HL-60 (cell line): Measurements from ENCODE around the gene TBC1D3B.

Experiments
- GABPA ChIP-seq: IDR thresholded peaks from 2 replicates; pipeline ENCODE4 v1.6.1; 2012; ENCODE audit warnings: low read depth
- POLR2AphosphoS5 ChIP-seq: IDR thresholded peaks from 2 replicates; pipeline ENCODE4 v1.6.1; 2012; ENCODE audit warnings: low read depth
- SPI1 ChIP-seq: IDR thresholded peaks from 2 replicates; pipeline ENCODE4 v1.6.1; 2012; ENCODE audit warnings: low read depth, mild to moderate bottlenecking, borderline replicate concordance
- TF ChIP-seq, protein P1 (sequence below): IDR thresholded peaks from one replicate; pipeline ENCODE4 v1.5.1; 2011; ENCODE audit warnings: low read length, control low read depth, inconsistent platforms; ENCODE audit not compliant: insufficient read depth
- TF ChIP-seq, protein P2 (sequence below): IDR thresholded peaks from 2 replicates; pipeline ENCODE4 v1.6.1; 2012; ENCODE audit warnings: low read depth; ENCODE audit not compliant: insufficient replicate concordance

DNA sequence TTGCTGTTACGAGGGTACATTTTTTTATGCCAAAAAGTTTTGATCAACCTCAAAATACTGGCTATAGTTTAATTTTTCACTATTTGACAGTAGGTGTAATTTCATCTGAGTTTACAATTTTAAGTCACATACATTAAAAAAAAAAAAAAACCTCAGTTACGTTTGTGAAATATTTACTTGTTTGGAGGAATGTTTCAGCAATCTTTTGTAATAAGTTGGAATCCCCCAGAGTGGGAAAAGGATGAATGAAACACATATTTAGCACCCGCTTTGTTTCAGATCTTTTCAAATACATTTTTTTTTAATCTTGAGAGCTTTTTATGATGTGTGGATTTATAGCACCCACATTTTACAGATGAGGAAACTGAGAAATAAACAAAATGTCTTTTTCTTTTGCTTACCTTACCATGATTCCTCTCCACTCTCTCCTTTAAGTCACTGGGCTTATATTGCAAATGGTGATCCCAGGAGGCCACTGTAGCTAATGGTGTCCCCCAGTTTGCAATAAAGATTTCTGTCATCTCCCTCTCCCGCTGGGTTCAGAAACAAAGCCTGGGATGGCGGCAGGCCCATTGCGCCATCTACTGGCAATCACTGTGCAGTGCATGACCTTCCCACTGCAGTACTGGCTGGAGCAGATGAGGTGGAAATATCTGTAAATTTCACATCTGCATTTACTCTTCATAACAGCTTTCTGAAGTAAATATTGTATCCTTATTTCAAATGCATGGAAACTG is 27.7 kb downstream of the TBC1D3B start:
- TF ChIP-seq, protein P1, sequence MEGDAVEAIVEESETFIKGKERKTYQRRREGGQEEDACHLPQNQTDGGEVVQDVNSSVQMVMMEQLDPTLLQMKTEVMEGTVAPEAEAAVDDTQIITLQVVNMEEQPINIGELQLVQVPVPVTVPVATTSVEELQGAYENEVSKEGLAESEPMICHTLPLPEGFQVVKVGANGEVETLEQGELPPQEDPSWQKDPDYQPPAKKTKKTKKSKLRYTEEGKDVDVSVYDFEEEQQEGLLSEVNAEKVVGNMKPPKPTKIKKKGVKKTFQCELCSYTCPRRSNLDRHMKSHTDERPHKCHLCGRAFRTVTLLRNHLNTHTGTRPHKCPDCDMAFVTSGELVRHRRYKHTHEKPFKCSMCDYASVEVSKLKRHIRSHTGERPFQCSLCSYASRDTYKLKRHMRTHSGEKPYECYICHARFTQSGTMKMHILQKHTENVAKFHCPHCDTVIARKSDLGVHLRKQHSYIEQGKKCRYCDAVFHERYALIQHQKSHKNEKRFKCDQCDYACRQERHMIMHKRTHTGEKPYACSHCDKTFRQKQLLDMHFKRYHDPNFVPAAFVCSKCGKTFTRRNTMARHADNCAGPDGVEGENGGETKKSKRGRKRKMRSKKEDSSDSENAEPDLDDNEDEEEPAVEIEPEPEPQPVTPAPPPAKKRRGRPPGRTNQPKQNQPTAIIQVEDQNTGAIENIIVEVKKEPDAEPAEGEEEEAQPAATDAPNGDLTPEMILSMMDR: peak; percentile 100
- TF ChIP-seq, protein P2, sequence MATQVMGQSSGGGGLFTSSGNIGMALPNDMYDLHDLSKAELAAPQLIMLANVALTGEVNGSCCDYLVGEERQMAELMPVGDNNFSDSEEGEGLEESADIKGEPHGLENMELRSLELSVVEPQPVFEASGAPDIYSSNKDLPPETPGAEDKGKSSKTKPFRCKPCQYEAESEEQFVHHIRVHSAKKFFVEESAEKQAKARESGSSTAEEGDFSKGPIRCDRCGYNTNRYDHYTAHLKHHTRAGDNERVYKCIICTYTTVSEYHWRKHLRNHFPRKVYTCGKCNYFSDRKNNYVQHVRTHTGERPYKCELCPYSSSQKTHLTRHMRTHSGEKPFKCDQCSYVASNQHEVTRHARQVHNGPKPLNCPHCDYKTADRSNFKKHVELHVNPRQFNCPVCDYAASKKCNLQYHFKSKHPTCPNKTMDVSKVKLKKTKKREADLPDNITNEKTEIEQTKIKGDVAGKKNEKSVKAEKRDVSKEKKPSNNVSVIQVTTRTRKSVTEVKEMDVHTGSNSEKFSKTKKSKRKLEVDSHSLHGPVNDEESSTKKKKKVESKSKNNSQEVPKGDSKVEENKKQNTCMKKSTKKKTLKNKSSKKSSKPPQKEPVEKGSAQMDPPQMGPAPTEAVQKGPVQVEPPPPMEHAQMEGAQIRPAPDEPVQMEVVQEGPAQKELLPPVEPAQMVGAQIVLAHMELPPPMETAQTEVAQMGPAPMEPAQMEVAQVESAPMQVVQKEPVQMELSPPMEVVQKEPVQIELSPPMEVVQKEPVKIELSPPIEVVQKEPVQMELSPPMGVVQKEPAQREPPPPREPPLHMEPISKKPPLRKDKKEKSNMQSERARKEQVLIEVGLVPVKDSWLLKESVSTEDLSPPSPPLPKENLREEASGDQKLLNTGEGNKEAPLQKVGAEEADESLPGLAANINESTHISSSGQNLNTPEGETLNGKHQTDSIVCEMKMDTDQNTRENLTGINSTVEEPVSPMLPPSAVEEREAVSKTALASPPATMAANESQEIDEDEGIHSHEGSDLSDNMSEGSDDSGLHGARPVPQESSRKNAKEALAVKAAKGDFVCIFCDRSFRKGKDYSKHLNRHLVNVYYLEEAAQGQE: no peak
- TF ChIP-seq POLR2AphosphoS5 (no peak), GABPA (no peak), SPI1 (no peak)
